ENCODE data around the gene ATP11C.
"Not testable (repeated sequence)": the region's sequence is repeated elsewhere in the genome, so short reads cannot be mapped to it uniquely, and the experiment has no call there.

Gene ATP11C

GRCh38 chrX:139850968-139851367 lies 81.9 kb downstream of the ATP11C start:
- DNase-seq: no peak

- no peak for DNase-seq
These were observed 88.0 kb downstream of the ATP11C start for GRCh38 chrX:139844884-139845283.

- no peak for DNase-seq
These were observed 88.7 kb downstream of the ATP11C start for GRCh38 chrX:139844163-139844562.

GRCh38 chrX:139842326-139843185 lies 90.3 kb downstream of the ATP11C start:
- no peak for DNase-seq

- not testable (repeated sequence) for DNase-seq
These were observed 96.5 kb downstream of the ATP11C start for GRCh38 chrX:139836335-139836734.

GRCh38 chrX:139834879-139835278 lies 98.0 kb downstream of the ATP11C start:
- DNase-seq: no peak

- DNase-seq: no peak
These were observed 100.0 kb downstream of the ATP11C start for GRCh38 chrX:139832718-139833309.

- no peak for DNase-seq
These were observed 101.0 kb downstream of the ATP11C start for GRCh38 chrX:139831675-139832456.

- DNase-seq: no peak
These were observed 101.8 kb downstream of the ATP11C start for GRCh38 chrX:139831017-139831416.

- DNase-seq: no peak
These were observed 104.0 kb downstream of the ATP11C start for GRCh38 chrX:139828830-139829229.

GRCh38 chrX:139828033-139828432 lies 104.8 kb downstream of the ATP11C start:
- DNase-seq: no peak

- DNase-seq: no peak
These were observed 106.5 kb downstream of the ATP11C start for GRCh38 chrX:139826065-139827044.

- DNase-seq: no peak
These were observed 107.2 kb downstream of the ATP11C start for GRCh38 chrX:139825618-139826017.

GRCh38 chrX:139823806-139824205 lies 109.0 kb downstream of the ATP11C start:
- no peak for DNase-seq

- DNase-seq: no peak
These were observed 112.4 kb downstream of the ATP11C start for GRCh38 chrX:139820358-139820984.

GRCh38 chrX:139816204-139816603 lies 116.6 kb downstream of the ATP11C start:
- no peak for DNase-seq

- DNase-seq: no peak
These were observed 117.1 kb downstream of the ATP11C start for GRCh38 chrX:139815771-139816170.

- no peak for DNase-seq
These were observed 120.8 kb downstream of the ATP11C start for GRCh38 chrX:139811942-139812629.

- no peak for DNase-seq
These were observed 128.4 kb downstream of the ATP11C start for GRCh38 chrX:139804482-139804881.

GRCh38 chrX:139803224-139803623 lies 129.6 kb downstream of the ATP11C start:
- DNase-seq: no peak

GRCh38 chrX:139802048-139802447 lies 130.8 kb downstream of the ATP11C start:
- no peak for DNase-seq
